ENCODE measurements around the gene SRI. TPM values are rescaled to one million over a fixed set of nuclear protein-coding genes. Genes with fewer than 3 reads are reported as not detected.
A peak's percentile ranks its signal among the peaks of the same experiment; 100 is the strongest.
"Not testable (repeated sequence)": the region's sequence is repeated elsewhere in the genome, so short reads cannot be mapped to it uniquely, and the experiment has no call there.

Gene SRI, protein sequence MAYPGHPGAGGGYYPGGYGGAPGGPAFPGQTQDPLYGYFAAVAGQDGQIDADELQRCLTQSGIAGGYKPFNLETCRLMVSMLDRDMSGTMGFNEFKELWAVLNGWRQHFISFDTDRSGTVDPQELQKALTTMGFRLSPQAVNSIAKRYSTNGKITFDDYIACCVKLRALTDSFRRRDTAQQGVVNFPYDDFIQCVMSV
- polyA plus RNA-seq (ENCODE audit: insufficient read length), result 140 TPM
- long read RNA-seq, donor 1, transcript SRI-206 (4 exons, 903 nt), result minor isoform, 45 of 170 reads
- long read RNA-seq, donor 1, transcript SRI-207 (6 exons, 1,024 nt), result minor isoform, 5 of 170 reads
- long read RNA-seq, donor 1, transcript SRI-201 (8 exons, 2,010 nt), result major isoform, 75 of 170 reads
- long read RNA-seq, donor 1, partial matches to known transcripts, result 43 of 170 reads
- long read RNA-seq, donor 1, other reads (novel, unspliced or antisense), result 0 of 170 reads
- long read RNA-seq, donor 2, transcript SRI-207 (6 exons, 1,024 nt), result minor isoform, 7 of 139 reads
- long read RNA-seq, donor 2, transcript SRI-206 (4 exons, 903 nt), result minor isoform, 35 of 139 reads
- long read RNA-seq, donor 2, transcript SRI-201 (8 exons, 2,010 nt), result major isoform, 73 of 139 reads
- long read RNA-seq, donor 2, partial matches to known transcripts, result 19 of 139 reads
- long read RNA-seq, donor 2, other reads (novel, unspliced or antisense), result 0 of 139 reads
- long read RNA-seq, donor 3, transcript SRI-201 (8 exons, 2,010 nt), result major isoform, 51 of 175 reads
- long read RNA-seq, donor 3, transcript SRI-206 (4 exons, 903 nt), result minor isoform, 41 of 175 reads
- long read RNA-seq, donor 3, partial matches to known transcripts, result 78 of 175 reads
- long read RNA-seq, donor 3, other reads (novel, unspliced or antisense), result 0 of 175 reads
- long read RNA-seq, donor 4, transcript SRI-206 (4 exons, 903 nt), result major isoform, 5 of 19 reads
- long read RNA-seq, donor 4, transcript SRI-201 (8 exons, 2,010 nt), result major isoform, 5 of 19 reads
- long read RNA-seq, donor 4, partial matches to known transcripts, result 6 of 19 reads
- long read RNA-seq, donor 4, other reads (novel, unspliced or antisense), result 0 of 19 reads
- long read RNA-seq, donor 5, transcript SRI-201 (8 exons, 2,010 nt), result major isoform, 116 of 328 reads
- long read RNA-seq, donor 5, transcript SRI-207 (6 exons, 1,024 nt), result minor isoform, 7 of 328 reads
- long read RNA-seq, donor 5, transcript SRI-206 (4 exons, 903 nt), result minor isoform, 74 of 328 reads
- long read RNA-seq, donor 5, partial matches to known transcripts, result 130 of 328 reads
- long read RNA-seq, donor 5, other reads (novel, unspliced or antisense), result 0 of 328 reads
- long read RNA-seq, donor 6, transcript SRI-206 (4 exons, 903 nt), result minor isoform, 36 of 204 reads
- long read RNA-seq, donor 6, transcript SRI-201 (8 exons, 2,010 nt), result major isoform, 87 of 204 reads
- long read RNA-seq, donor 6, partial matches to known transcripts, result 75 of 204 reads
- long read RNA-seq, donor 6, other reads (novel, unspliced or antisense), result 0 of 204 reads
- long read RNA-seq, donor 7, transcript SRI-201 (8 exons, 2,010 nt), result major isoform, 88 of 241 reads
- long read RNA-seq, donor 7, transcript SRI-207 (6 exons, 1,024 nt), result minor isoform, 5 of 241 reads
- long read RNA-seq, donor 7, transcript SRI-206 (4 exons, 903 nt), result minor isoform, 74 of 241 reads
- long read RNA-seq, donor 7, partial matches to known transcripts, result 68 of 241 reads
- long read RNA-seq, donor 7, other reads (novel, unspliced or antisense), result 0 of 241 reads
- long read RNA-seq, donor 8, transcript SRI-206 (4 exons, 903 nt), result minor isoform, 12 of 52 reads
- long read RNA-seq, donor 8, transcript SRI-201 (8 exons, 2,010 nt), result major isoform, 31 of 52 reads
- long read RNA-seq, donor 8, partial matches to known transcripts, result 7 of 52 reads
- long read RNA-seq, donor 8, other reads (novel, unspliced or antisense), result 0 of 52 reads

DNA sequence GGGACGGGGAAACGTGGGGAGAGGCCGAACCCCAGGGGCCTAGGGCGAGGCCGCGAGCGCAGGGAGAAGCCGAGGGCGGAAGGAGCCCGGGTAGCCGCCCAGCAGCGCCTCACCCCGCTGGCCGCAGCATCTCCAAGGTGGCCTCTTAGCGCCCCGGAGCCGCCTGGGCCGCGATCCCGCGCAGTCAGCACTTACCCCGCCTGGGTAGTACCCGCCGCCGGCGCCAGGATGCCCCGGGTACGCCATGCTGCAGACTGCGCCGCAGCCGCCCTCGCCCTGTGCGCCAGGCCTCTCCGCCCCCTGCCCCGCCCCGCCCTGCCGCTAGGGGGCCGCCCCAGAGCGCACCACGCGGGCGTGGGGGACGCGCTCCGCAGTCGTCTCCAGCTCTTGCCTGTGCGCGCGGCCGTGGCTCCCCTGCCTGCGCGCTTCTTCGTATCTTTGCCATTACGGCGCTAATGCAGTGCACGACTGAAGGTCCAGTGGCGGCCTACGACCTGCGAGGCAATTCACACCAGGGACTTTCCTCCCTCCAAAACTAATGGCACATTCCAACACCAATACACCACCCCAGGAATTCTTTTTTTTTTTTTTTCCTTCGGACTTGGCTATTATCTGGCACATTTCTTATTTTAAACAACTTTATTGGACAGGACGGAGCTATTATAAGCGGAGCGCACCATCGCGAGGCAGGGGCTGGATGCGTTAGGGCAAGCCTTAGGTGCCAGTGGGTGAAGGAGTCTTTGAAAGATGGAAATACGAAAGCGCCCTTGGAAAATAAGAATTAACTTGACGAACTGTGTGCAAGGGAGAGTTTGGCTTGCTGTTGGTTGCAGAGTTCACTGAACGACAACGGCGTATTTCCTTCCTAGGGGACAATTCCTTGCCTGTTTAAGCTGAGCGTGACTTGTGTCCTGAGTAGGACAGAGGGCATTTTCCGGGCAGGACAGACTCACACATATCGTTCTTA lies at the start of gene SRI:
SRI (minus strand) TSS at position 258 of the 967 bp plus-strand sequence; CDS start at position 246, 12 bp downstream.
- DNase-seq, result peak; percentile 79

DNA sequence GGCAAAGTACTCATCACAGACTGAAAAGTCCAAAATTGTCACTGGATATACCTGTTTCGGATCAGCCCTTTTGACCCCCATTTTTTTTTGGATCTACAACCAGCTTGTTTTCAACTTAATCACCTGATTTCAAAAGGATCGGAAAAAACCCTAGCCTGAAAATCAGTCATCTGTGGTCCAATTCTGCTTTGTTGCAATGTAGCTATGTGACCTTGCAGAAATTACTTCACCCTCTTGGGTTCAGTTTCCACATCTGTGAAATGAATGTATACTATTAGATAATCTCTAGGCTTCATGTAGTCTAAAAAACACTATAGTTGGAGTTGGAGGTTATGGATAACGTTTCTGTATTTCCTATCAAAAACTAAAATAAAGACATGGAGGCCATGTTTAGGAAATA lies 49.7 kb upstream of the SRI start:
- DNase-seq, result no peak

- no peak for DNase-seq
Observed at GRCh38 chr7:88268858-88269257, 49.0 kb upstream of the SRI start.

DNA sequence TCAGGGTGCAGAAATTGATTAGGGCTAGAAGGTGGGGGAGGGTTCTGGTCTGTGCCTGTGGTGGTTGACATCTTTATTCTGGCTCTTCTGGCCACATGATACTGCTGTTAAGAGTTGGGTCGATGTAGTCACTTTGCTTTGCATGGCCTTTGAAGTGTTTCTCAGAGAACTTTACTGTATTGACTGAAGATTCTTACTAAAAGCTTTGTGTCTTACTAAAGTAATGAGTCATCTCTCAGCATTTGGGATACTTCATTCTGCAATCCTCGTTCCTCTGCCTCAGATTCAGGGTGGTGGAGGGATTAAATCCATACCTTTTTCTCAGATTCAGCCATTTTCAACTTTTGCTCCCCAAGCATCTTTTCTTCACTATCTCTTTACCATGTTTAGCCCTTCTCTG lies 48.2 kb upstream of the SRI start:
- DNase-seq, result no peak

DNA sequence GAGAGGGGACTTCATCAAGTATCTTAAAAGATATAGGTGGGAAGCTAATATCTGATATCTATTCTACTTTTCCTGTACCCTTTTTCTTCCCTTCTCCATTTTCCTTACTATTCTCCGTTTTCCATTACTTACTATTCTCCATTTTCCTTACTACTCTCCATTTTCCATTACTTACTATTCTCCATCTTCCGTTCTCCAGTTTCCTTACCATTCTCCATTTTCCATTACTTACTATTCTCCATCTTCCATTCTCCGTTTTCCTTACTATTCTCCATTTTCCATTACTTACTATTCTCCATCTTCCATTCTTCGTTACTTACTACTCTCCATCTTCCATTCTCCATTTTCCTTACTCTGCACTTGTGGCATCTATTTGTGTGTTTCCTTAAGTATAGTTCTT lies 47.6 kb upstream of the SRI start:
- no peak for DNase-seq

GRCh38 chr7:88264987-88265386 lies 45.1 kb upstream of the SRI start:
- DNase-seq, result not testable (repeated sequence)

GRCh38 chr7:88262562-88262961 lies 42.7 kb upstream of the SRI start:
- DNase-seq, result no peak

DNA sequence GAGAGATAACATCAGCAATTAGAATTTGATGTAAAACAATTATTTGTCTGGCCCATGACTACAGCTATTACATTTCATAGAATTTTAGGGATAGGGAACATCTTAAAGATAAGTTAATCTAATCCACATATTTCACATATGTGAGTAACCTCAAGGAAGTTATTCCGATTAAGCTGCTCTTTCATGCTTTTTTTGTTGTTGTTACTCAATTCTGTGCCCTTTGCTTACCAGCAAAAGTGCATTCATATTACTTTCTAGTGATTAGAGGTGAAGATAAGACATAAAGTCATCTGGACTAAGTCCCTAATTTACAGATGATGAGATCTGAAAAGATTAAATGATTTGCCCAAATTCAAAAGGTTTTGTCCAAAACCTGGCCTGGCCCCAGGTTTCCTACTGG lies 40.9 kb upstream of the SRI start:
- no peak for DNase-seq

- no peak for DNase-seq
Observed at GRCh38 chr7:88259656-88260380, 40.0 kb upstream of the SRI start.

GRCh38 chr7:88258296-88258695 lies 38.5 kb upstream of the SRI start:
- DNase-seq, result not testable (repeated sequence)

DNA sequence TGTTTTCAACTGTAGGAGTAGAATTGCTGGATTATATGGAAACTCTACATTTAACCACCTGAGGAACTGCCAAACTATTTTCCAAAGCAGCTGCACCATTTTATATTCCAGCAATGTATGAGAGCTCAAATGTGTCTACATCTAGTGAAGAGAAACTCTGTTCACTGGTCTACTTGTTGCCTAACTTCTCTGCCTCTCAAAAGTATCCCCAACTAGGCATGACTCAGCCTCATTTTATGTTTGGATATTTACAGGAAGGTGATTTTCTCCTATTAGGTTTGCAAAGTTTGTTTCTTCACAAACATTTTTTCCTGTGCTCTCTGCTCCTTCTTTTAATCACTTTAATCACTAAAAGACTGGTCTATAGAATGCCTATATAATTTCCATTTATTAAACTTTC lies 37.1 kb upstream of the SRI start:
- DNase-seq, result no peak

- no peak for DNase-seq
Observed at GRCh38 chr7:88254721-88255424, 35.0 kb upstream of the SRI start.

GRCh38 chr7:88253640-88254039 lies 33.8 kb upstream of the SRI start:
- no peak for DNase-seq

- DNase-seq, result no peak
Observed at GRCh38 chr7:88244258-88244657, 24.4 kb upstream of the SRI start.

DNA sequence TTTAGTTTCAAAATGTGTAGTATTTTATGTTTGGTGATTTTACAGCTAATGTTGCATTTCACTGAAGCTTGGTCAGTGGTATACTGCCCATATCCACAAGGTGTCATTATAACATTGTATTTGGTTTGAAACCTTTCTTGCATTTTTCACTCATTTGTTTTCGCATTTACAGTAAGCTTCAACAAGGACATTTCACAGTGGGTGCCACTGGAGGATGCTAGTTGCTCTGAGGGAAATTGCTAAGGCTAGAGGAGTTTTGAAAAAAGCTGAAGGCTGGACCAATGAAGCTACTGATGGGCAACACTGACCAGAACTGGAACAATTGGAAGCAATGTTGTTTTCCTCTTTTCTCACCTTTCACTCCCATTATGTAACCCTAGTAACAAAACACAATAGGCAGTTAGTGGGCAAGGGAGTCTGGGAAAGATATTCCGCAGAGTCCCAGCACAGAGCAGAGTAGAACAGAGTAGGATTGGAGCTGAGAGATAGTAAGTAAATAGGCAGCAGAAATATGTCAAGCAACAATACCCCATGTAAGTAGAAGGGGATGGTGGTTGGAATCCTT lies 23.6 kb upstream of the SRI start:
- peak; percentile 57 for DNase-seq

- DNase-seq, result no peak
Observed at GRCh38 chr7:88239852-88240251, 20.0 kb upstream of the SRI start.

GRCh38 chr7:88233828-88234227 lies 14.0 kb upstream of the SRI start:
- DNase-seq, result no peak

DNA sequence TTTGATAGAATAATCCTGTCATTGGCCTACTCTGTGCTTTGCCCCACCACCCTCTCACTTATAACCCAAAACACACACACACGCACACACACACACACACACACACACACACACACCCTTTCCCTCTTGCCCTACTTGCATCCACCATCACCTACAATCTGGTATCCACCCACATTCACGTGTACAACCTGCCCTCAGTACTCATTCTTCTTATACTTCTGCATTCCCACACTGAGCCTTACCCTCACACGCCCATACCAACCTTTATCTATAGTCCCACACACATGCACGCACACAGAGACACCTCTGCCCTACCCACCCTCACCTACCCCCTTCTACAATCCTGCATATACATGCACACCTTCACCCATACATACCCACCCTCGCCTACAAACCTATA lies 10.8 kb upstream of the SRI start:
- no peak for DNase-seq
